Liver (tissue), 9 donors: Measurements from ENCODE around the gene LARGE1. TPM values are rescaled to one million over a fixed set of nuclear protein-coding genes. Genes with fewer than 3 reads are reported as not detected.

Experiments used
- DNase-seq: peaks from one replicate; pipeline ENCODE4 v3.0.0-alpha.2; 2017; ENCODE audit warnings: low spot score
- H3K27ac ChIP-seq, 2 donors: one replicate each; pipeline ENCODE4 v1.7.0; 2013; ENCODE audit warnings: inconsistent platforms in 2 of 2, low read length in 2 of 2, control low read depth in 1 of 2, low read depth in 1 of 2, mild to moderate bottlenecking in 1 of 2
- H3K27me3 ChIP-seq, 4 donors: one replicate each; pipeline versions ENCODE4 v1.6.1 to v1.7.0; 2013; ENCODE audit warnings: low read length in 3 of 4, inconsistent platforms in 1 of 4, mild to moderate bottlenecking in 1 of 4, moderate library complexity in 1 of 4; ENCODE audit not compliant: control insufficient read depth in 4 of 4, insufficient read depth in 4 of 4
- H3K36me3 ChIP-seq, 4 donors: one replicate each; pipeline versions ENCODE4 v1.6.1 to v1.7.0; 2013; ENCODE audit warnings: low read length in 3 of 4, mild to moderate bottlenecking in 3 of 4, low read depth in 1 of 4, moderate library complexity in 1 of 4; ENCODE audit not compliant: control insufficient read depth in 4 of 4, insufficient read depth in 3 of 4
- H3K4me1 ChIP-seq, 4 donors: one replicate each; pipeline versions ENCODE4 v1.6.1 to v1.7.0; 2013; ENCODE audit warnings: low read length in 3 of 4, mild to moderate bottlenecking in 3 of 4, moderate library complexity in 1 of 4; ENCODE audit not compliant: control insufficient read depth in 4 of 4, insufficient read depth in 4 of 4
- H3K4me3 ChIP-seq, 3 donors: one replicate each; pipeline versions ENCODE4 v1.6.1 to v1.7.0; 2013; ENCODE audit warnings: low read length in 3 of 3, control low read depth in 1 of 3, low read depth in 1 of 3, mild to moderate bottlenecking in 1 of 3
- H3K9ac ChIP-seq, 2 donors: one replicate each; pipeline ENCODE4 v1.7.0; 2013; ENCODE audit warnings: low read length in 2 of 2, mild to moderate bottlenecking in 2 of 2, moderate library complexity in 2 of 2, control low read depth in 1 of 2, low read depth in 1 of 2
- H3K9me3 ChIP-seq, 4 donors: one replicate each; pipeline versions ENCODE4 v1.6.1 to v1.7.0; 2013; ENCODE audit warnings: low read length in 3 of 4; ENCODE audit not compliant: control insufficient read depth in 4 of 4
- EGR1 ChIP-seq, 2 donors: IDR thresholded peaks; 2 replicates each; pipeline ENCODE4 v1.6.1; 2016 to 2018; ENCODE audit warnings: antibody characterized with exemption in 2 of 2, low read depth in 2 of 2
- FOXA1 ChIP-seq: IDR thresholded peaks from 2 replicates; pipeline ENCODE4 v1.6.1; 2016; ENCODE audit warnings: antibody characterized with exemption
- FOXA2 ChIP-seq: IDR thresholded peaks from 2 replicates; pipeline ENCODE4 v1.6.1; 2016; ENCODE audit warnings: antibody characterized with exemption
- HNF4A ChIP-seq, 2 donors: conservative IDR thresholded peaks; 2 replicates each; pipeline ENCODE4 v1.6.1; 2016; ENCODE audit warnings: antibody characterized with exemption in 2 of 2, mild to moderate bottlenecking in 2 of 2
- RAD21 ChIP-seq, 2 donors: IDR thresholded peaks; 2 replicates each; pipeline ENCODE4 v1.6.1; 2016; ENCODE audit warnings: antibody characterized with exemption in 2 of 2, mild to moderate bottlenecking in 2 of 2
- RXRA ChIP-seq, 2 donors: IDR thresholded peaks; 2 replicates each; pipeline ENCODE4 v1.6.1; 2017 to 2018; ENCODE audit warnings: antibody characterized with exemption in 2 of 2, mild to moderate bottlenecking in 1 of 2
- TAF1 ChIP-seq: conservative IDR thresholded peaks from 2 replicates; pipeline ENCODE4 v1.6.1; 2016; ENCODE audit warnings: antibody characterized with exemption, mild to moderate bottlenecking
- WGBS: extraction: QIAGEN DNeasy Blood & Tissue Kit; methylation state at CpG from one replicate; pipeline ENCODE4 v1.1.7; 2013; 5-methylcytosine and 5-hydroxymethylcytosine counted together
- polyA plus RNA-seq, 2 donors: library from polyadenylated mRNA; stranded (reverse) in 1 of 2; unstranded in 1 of 2; fragments of 200-250 nt in 1 of 2; fragments of >200 nt in 1 of 2; fragmentation: Nextera tagmentation in 1 of 2; extraction: Ambion mirVana in 1 of 2; gene quantifications; one replicate each; pipeline versions ENCODE4 v1.2.1 to v1.2.3, GENCODE V29; 2013 to 2015
- total RNA-seq, 2 donors: library from RNA; depleted of rRNA; stranded (reverse); fragments of >200 nt; gene quantifications; one replicate each; pipeline ENCODE4 v1.2.3, GENCODE V29; 2014
- TF ChIP-seq, protein P1 (sequence below): IDR thresholded peaks from 2 replicates; pipeline ENCODE4 v1.6.1; 2016; ENCODE audit warnings: antibody characterized with exemption
- TF ChIP-seq, protein P2 (sequence below): IDR thresholded peaks from 2 replicates; pipeline ENCODE4 v1.6.1; 2016; ENCODE audit warnings: antibody characterized with exemption
- TF ChIP-seq, protein P3 (sequence below): IDR thresholded peaks from 2 replicates; pipeline ENCODE4 v1.6.1; 2016; ENCODE audit warnings: antibody characterized with exemption
- TF ChIP-seq, protein P4 (sequence below): fragments of 150-350 bp; IDR thresholded peaks from 2 replicates; pipeline ENCODE4 v1.5.1; 2017; ENCODE audit warnings: improper control_type of control experiment, low read depth, low read length; ENCODE audit not compliant: missing input control
- donor health status: healthy.
- donor health status: healthy.
- donor health status: healthy.
- donor health status: healthy.
- donor health status: healthy.

Gene LARGE1
- total and polyA plus RNA-seq, 4 donors: 2.3 to 14.1 (median 5.7) TPM

DNA sequence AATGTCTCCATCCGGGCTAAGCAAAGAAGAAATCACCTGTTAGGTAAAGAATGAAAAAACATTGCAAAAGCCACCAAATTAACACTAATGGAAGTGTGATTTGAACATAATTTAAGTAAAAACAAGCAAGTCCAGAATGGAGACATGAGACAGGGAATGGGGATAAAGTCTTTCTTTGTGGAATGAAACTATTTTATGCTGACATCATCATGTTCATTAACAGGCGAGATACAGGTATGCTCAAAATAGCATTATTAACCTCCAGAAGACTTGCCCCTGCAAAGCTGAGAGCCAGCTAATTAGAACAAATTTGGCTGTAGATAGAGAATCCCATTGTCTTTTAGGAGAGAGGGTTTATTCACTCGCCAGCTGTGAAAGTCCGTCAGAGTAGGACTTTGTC is 4.9 kb upstream of the LARGE1 start:
- TF ChIP-seq, protein P1, sequence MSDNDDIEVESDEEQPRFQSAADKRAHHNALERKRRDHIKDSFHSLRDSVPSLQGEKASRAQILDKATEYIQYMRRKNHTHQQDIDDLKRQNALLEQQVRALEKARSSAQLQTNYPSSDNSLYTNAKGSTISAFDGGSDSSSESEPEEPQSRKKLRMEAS: no peak
- TF ChIP-seq EGR1 (IDR thresholded peaks at IDR 0.05; ENCODE audit: low read depth in 2 of 2) (no peak), FOXA2 (no peak), RAD21 (IDR thresholded peaks at IDR 0.05) (no peak), FOXA1 (no peak)
- TF ChIP-seq, protein P2, sequence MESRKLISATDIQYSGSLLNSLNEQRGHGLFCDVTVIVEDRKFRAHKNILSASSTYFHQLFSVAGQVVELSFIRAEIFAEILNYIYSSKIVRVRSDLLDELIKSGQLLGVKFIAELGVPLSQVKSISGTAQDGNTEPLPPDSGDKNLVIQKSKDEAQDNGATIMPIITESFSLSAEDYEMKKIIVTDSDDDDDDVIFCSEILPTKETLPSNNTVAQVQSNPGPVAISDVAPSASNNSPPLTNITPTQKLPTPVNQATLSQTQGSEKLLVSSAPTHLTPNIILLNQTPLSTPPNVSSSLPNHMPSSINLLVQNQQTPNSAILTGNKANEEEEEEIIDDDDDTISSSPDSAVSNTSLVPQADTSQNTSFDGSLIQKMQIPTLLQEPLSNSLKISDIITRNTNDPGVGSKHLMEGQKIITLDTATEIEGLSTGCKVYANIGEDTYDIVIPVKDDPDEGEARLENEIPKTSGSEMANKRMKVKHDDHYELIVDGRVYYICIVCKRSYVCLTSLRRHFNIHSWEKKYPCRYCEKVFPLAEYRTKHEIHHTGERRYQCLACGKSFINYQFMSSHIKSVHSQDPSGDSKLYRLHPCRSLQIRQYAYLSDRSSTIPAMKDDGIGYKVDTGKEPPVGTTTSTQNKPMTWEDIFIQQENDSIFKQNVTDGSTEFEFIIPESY: no peak
- H3K36me3 ChIP-seq: no peaks in the 10 kb centered on the region
- 91% methylated on average over 4 of the region's 4 CpGs for WGBS
- peaks cover 0 to 28% (median 18%) of the 10 kb centered on the region in 4 donors for H3K4me1 ChIP-seq
- H3K4me3 ChIP-seq: no peak overlapping the region
- H3K9ac ChIP-seq: no peak overlapping the region
- no peaks in the 10 kb centered on the region for H3K9me3 ChIP-seq
- DNase-seq: no peak
- no peaks in the 10 kb centered on the region for H3K27me3 ChIP-seq
- no peak overlapping the region for H3K27ac ChIP-seq

DNA sequence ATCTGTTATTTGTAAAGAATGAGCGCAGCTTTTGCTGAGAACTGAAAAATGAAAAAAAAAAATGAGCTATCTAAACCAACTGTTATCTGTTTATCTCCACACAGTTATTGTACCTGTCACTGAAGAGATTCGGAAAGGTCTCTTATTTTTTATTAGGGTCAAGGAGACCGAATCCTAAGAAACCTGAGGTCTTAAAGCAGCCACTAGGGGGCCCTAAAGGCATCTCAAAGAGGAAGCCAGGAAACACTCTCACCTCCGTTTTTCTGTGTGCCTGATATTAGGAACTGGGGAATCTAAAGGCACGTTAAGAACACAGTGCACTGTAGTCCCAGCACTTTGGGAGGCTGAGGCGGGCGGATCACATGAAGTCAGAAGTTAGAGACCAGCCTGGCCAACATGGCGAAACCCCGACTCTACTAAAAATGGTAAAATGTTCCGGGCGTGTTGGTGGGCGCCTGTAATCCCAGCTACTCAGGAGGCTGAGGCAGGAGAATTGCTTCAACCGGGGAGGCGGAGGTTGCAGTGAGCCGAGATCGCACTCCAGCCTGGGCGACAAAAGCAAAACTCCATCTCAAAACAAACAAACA is 3.5 kb upstream of the LARGE1 start:
- H3K4me3 ChIP-seq: no peak overlapping the region
- no peaks in the 10 kb centered on the region for H3K9me3 ChIP-seq
- H3K36me3 ChIP-seq: no peaks in the 10 kb centered on the region
- DNase-seq: peak; percentile 44
- H3K27me3 ChIP-seq: no peaks in the 10 kb centered on the region
- no peak overlapping the region for H3K27ac ChIP-seq
- WGBS: 33% methylated on average over 17 of the region's 17 CpGs
- TF ChIP-seq, protein P3, sequence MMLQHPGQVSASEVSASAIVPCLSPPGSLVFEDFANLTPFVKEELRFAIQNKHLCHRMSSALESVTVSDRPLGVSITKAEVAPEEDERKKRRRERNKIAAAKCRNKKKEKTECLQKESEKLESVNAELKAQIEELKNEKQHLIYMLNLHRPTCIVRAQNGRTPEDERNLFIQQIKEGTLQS: no peak
- peak; percentile 93 to 94 for TF ChIP-seq RAD21 (IDR thresholded peaks at IDR 0.05)
- TF ChIP-seq RXRA (IDR thresholded peaks at IDR 0.05): peak in 1 of 2 donors; percentile 11
- TF ChIP-seq, protein P2: no peak
- TF ChIP-seq, protein P4, sequence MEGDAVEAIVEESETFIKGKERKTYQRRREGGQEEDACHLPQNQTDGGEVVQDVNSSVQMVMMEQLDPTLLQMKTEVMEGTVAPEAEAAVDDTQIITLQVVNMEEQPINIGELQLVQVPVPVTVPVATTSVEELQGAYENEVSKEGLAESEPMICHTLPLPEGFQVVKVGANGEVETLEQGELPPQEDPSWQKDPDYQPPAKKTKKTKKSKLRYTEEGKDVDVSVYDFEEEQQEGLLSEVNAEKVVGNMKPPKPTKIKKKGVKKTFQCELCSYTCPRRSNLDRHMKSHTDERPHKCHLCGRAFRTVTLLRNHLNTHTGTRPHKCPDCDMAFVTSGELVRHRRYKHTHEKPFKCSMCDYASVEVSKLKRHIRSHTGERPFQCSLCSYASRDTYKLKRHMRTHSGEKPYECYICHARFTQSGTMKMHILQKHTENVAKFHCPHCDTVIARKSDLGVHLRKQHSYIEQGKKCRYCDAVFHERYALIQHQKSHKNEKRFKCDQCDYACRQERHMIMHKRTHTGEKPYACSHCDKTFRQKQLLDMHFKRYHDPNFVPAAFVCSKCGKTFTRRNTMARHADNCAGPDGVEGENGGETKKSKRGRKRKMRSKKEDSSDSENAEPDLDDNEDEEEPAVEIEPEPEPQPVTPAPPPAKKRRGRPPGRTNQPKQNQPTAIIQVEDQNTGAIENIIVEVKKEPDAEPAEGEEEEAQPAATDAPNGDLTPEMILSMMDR: peak; percentile 71
- TF ChIP-seq HNF4A (conservative IDR thresholded peaks at IDR 0.05): peak; percentile 7 to 42
- TF ChIP-seq TAF1: no peak
- TF ChIP-seq FOXA2: no peak
- H3K4me1 ChIP-seq: peaks cover 0 to 35% (median 27%) of the 10 kb centered on the region in 4 donors
- no peak overlapping the region for H3K9ac ChIP-seq
